GM23338 (cell line): ENCODE measurements around the gene ARHGAP36. TPM values are rescaled to one million over a fixed set of nuclear protein-coding genes. Genes with fewer than 3 reads are reported as not detected.

Source experiments
- ATAC-seq: fragments of 200-7000 bp; cut with Tn5 transposase; 3 replicates; pipeline ENCODE4 v1.9.1; 2020
- DNase-seq: peaks from one replicate; pipeline ENCODE4 v3.0.0-alpha.2; 2015; ENCODE audit warnings: low spot score
- H2AFZ ChIP-seq: fragments of 200-600 bp; sonication (generic); 2 replicates; pipeline ENCODE4 v1.8.0; 2016; ENCODE audit warnings: antibody characterized with exemption, mild to moderate bottlenecking, moderate library complexity
- H3F3A ChIP-seq: fragments of 200-600 bp; sonication (generic); replicated peaks from 2 replicates; pipeline ENCODE4 v1.8.0; 2017; ENCODE audit warnings: antibody characterized with exemption, mixed run types, low read depth
- H3K27ac ChIP-seq: fragments of 200-600 bp; sonication (generic); 2 replicates; pipeline ENCODE4 v1.6.1; 2016; ENCODE audit warnings: low read depth
- H3K27me3 ChIP-seq: fragments of 200-600 bp; sonication (generic); 2 replicates; pipeline ENCODE4 v1.8.0; 2016; ENCODE audit warnings: mild to moderate bottlenecking, mixed run types, moderate library complexity; ENCODE audit not compliant: insufficient read depth
- H3K36me3 ChIP-seq: fragments of 200-600 bp; sonication (generic); 2 replicates; pipeline ENCODE4 v1.8.0; 2016; ENCODE audit warnings: mild to moderate bottlenecking; ENCODE audit not compliant: insufficient read depth
- H3K4me1 ChIP-seq: fragments of 200-600 bp; sonication (generic); 2 replicates; pipeline ENCODE4 v1.8.0; 2016; ENCODE audit warnings: mild to moderate bottlenecking, moderate library complexity; ENCODE audit not compliant: insufficient read depth
- H3K4me2 ChIP-seq: fragments of 200-600 bp; sonication (generic); 2 replicates; pipeline ENCODE4 v1.7.1; 2017; ENCODE audit warnings: mixed run types
- H3K4me3 ChIP-seq: fragments of 200-600 bp; sonication (generic); 2 replicates; pipeline ENCODE4 v1.6.1; 2016; ENCODE audit warnings: mixed run types
- H3K79me2 ChIP-seq: fragments of 200-600 bp; sonication (generic); replicated peaks from 2 replicates; pipeline ENCODE4 v1.8.0; 2017; ENCODE audit warnings: mild to moderate bottlenecking; ENCODE audit not compliant: insufficient read depth
- H3K9me2 ChIP-seq: fragments of 200-600 bp; sonication (generic); 2 replicates; pipeline ENCODE4 v1.8.0; 2017; ENCODE audit not compliant: insufficient read depth
- H4K20me1 ChIP-seq: fragments of 200-600 bp; sonication (generic); replicated peaks from 2 replicates; pipeline ENCODE4 v1.8.0; 2017; ENCODE audit warnings: mild to moderate bottlenecking; ENCODE audit not compliant: insufficient read depth
- H3K27ac Mint-ChIP-seq: 2 replicates; pipeline ENCODE4 v1.8.0; 2020; ENCODE audit warnings: inconsistent platforms, mild to moderate bottlenecking, moderate library complexity, mixed read lengths
- H3K27me3 Mint-ChIP-seq: 3 replicates; pipeline ENCODE4 v1.8.0; 2022; ENCODE audit warnings: low read depth, mild to moderate bottlenecking, moderate library complexity, mixed read lengths, inconsistent platforms; ENCODE audit not compliant: insufficient read depth, poor library complexity
- H3K36me3 Mint-ChIP-seq: 3 replicates; pipeline ENCODE4 v1.8.0; 2021; ENCODE audit warnings: low read depth, mild to moderate bottlenecking, inconsistent platforms, moderate library complexity, mixed read lengths
- H3K4me1 Mint-ChIP-seq: 3 replicates; pipeline ENCODE4 v1.8.0; 2020; ENCODE audit warnings: mild to moderate bottlenecking, inconsistent platforms, mixed read lengths
- H3K4me3 Mint-ChIP-seq: 3 replicates; pipeline ENCODE4 v1.8.0; 2021; ENCODE audit warnings: moderate library complexity, mild to moderate bottlenecking, inconsistent platforms, mixed read lengths
- H3K9me3 Mint-ChIP-seq: 3 replicates; pipeline ENCODE4 v1.8.0; 2020; ENCODE audit warnings: moderate library complexity, mild to moderate bottlenecking, inconsistent platforms, mixed read lengths
- CREB1 ChIP-seq: fragments of 250-450 bp; sonication (Bioruptor Pico); IDR thresholded peaks from 2 replicates; pipeline ENCODE4 v1.5.0; 2020; ENCODE audit warnings: low read depth, mild to moderate bottlenecking, moderate library complexity
- EZH2 ChIP-seq: fragments of 200-600 bp; sonication (generic); IDR thresholded peaks from one replicate; pipeline ENCODE4 v1.8.0; 2017; ENCODE audit warnings: antibody characterized with exemption, mild to moderate bottlenecking, low read depth; ENCODE audit not compliant: unreplicated experiment
- EZH2phosphoT487 ChIP-seq: fragments of 200-600 bp; sonication (generic); IDR thresholded peaks from one replicate; pipeline ENCODE4 v1.8.1; 2018; ENCODE audit warnings: antibody characterized with exemption; ENCODE audit not compliant: unreplicated experiment
- JUNB ChIP-seq: IDR thresholded peaks from one replicate; pipeline ENCODE4 v1.6.1; 2016; ENCODE audit warnings: antibody characterized with exemption; ENCODE audit not compliant: unreplicated experiment
- NANOG ChIP-seq: IDR thresholded peaks from 2 replicates; pipeline ENCODE4 v1.6.1; 2016; ENCODE audit warnings: antibody characterized with exemption, borderline replicate concordance
- POLR2AphosphoS5 ChIP-seq: IDR thresholded peaks from 2 replicates; pipeline ENCODE4 v1.6.1; 2016; ENCODE audit warnings: antibody characterized with exemption, low read depth
- STAT1 ChIP-seq: IDR thresholded peaks from one replicate; pipeline ENCODE4 v1.6.1; 2016; ENCODE audit warnings: antibody characterized with exemption; ENCODE audit not compliant: unreplicated experiment
- ZNF114 ChIP-seq: fragments of 250-450 bp; sonication (Bioruptor Pico); IDR thresholded peaks from 2 replicates; pipeline ENCODE4 v1.5.0; 2020; ENCODE audit warnings: mild to moderate bottlenecking, moderate library complexity
- ZNF331 ChIP-seq: fragments of 250-450 bp; sonication (Bioruptor Pico); IDR thresholded peaks from 2 replicates; pipeline ENCODE4 v1.5.0; 2020; ENCODE audit warnings: low read depth, mild to moderate bottlenecking, moderate library complexity
- polyA plus RNA-seq: library from polyadenylated mRNA; unstranded; fragments of >200 nt; fragmentation: Nextera tagmentation; extraction: Ambion mirVana; gene quantifications from 2 replicates; pipeline ENCODE4 v1.2.1, GENCODE V29; 2016
- total RNA-seq: library from RNA; depleted of rRNA; stranded (reverse); fragments of >200 nt; shearing (Covaris generic); gene quantifications from 2 replicates; pipeline ENCODE4 v1.2.3, GENCODE V29; 2014
- TF ChIP-seq, protein P1 (sequence below): fragments of 250-450 bp; sonication (Bioruptor Pico); IDR thresholded peaks from 2 replicates; pipeline ENCODE4 v1.5.0; 2020; ENCODE audit warnings: mild to moderate bottlenecking, moderate library complexity
- TF ChIP-seq, protein P2 (sequence below): IDR thresholded peaks from 2 replicates; pipeline ENCODE4 v1.6.1; 2016; ENCODE audit warnings: antibody characterized with exemption
- TF ChIP-seq, protein P3 (sequence below): IDR thresholded peaks from one replicate; pipeline ENCODE4 v1.6.1; 2018; ENCODE audit warnings: antibody characterized with exemption; ENCODE audit not compliant: unreplicated experiment
- TF ChIP-seq, protein P4 (sequence below), 2 experiments: fragments of 200-600 bp in 1 of 2; sonication (generic) in 1 of 2; conservative IDR thresholded peaks; 2 replicates each; pipeline versions ENCODE4 v1.5.1 to v1.6.1; 2016 to 2017; ENCODE audit warnings: antibody characterized with exemption in 2 of 2, low read depth in 2 of 2, mild to moderate bottlenecking in 2 of 2, moderate library complexity in 1 of 2

The ARHGAP36 gene
- total and polyA plus RNA-seq, 2 experiments from 2014 or later = 0.21 TPM; not detected in 1

DNA sequence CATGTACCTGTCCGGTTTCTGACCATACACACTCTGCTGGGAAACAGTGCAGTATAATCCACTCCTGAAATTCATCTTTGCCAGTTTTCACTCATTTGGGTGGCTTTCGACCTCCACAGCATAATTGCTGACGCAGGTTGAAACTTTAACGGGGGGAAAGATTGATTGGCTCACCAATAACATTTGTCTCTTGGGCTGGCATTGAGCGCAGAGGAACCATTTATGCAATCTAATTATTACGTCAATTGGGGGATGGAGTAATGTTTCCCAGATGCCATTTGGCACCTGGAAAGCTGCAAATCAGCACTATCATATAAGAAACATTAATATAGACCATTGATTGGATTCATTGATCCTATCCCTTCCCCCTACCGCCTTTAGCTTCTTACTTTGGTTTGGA is 24.1 kb upstream of the ARHGAP36 start:
- DNase-seq = no peak
- Mint-ChIP-seq H3K4me1 (no peaks in the 10 kb centered on the region), H3K27me3 (no peaks in the 10 kb centered on the region), H3K9me3 (no peaks in the 10 kb centered on the region), H3K4me3 (no peak overlapping the region), H3K36me3 (no peaks in the 10 kb centered on the region), H3K27ac (no peak overlapping the region)
- no peak overlapping the region for H3K4me2 ChIP-seq
- no peaks in the 10 kb centered on the region for H3F3A ChIP-seq
- no peaks in the 10 kb centered on the region for H3K27me3 ChIP-seq
- no peak overlapping the region for H3K4me3 ChIP-seq
- H3K9me2 ChIP-seq = no peaks in the 10 kb centered on the region
- no peaks in the 10 kb centered on the region for H3K4me1 ChIP-seq
- no peaks in the 10 kb centered on the region for H3K79me2 ChIP-seq
- H3K27ac ChIP-seq = no peak overlapping the region
- no peaks in the 10 kb centered on the region for H3K36me3 ChIP-seq
- H4K20me1 ChIP-seq = no peaks in the 10 kb centered on the region
- H2AFZ ChIP-seq = no peak overlapping the region
- TF ChIP-seq ZNF114 (CRISPR knock-in tag) (no peak), EZH2 (no peak), ZNF331 (CRISPR knock-in tag) (no peak), NANOG (no peak), JUNB (no peak), STAT1 (no peak), POLR2AphosphoS5 (no peak), EZH2phosphoT487 (no peak), CREB1 (CRISPR knock-in tag) (no peak)
- TF ChIP-seq, protein P1, sequence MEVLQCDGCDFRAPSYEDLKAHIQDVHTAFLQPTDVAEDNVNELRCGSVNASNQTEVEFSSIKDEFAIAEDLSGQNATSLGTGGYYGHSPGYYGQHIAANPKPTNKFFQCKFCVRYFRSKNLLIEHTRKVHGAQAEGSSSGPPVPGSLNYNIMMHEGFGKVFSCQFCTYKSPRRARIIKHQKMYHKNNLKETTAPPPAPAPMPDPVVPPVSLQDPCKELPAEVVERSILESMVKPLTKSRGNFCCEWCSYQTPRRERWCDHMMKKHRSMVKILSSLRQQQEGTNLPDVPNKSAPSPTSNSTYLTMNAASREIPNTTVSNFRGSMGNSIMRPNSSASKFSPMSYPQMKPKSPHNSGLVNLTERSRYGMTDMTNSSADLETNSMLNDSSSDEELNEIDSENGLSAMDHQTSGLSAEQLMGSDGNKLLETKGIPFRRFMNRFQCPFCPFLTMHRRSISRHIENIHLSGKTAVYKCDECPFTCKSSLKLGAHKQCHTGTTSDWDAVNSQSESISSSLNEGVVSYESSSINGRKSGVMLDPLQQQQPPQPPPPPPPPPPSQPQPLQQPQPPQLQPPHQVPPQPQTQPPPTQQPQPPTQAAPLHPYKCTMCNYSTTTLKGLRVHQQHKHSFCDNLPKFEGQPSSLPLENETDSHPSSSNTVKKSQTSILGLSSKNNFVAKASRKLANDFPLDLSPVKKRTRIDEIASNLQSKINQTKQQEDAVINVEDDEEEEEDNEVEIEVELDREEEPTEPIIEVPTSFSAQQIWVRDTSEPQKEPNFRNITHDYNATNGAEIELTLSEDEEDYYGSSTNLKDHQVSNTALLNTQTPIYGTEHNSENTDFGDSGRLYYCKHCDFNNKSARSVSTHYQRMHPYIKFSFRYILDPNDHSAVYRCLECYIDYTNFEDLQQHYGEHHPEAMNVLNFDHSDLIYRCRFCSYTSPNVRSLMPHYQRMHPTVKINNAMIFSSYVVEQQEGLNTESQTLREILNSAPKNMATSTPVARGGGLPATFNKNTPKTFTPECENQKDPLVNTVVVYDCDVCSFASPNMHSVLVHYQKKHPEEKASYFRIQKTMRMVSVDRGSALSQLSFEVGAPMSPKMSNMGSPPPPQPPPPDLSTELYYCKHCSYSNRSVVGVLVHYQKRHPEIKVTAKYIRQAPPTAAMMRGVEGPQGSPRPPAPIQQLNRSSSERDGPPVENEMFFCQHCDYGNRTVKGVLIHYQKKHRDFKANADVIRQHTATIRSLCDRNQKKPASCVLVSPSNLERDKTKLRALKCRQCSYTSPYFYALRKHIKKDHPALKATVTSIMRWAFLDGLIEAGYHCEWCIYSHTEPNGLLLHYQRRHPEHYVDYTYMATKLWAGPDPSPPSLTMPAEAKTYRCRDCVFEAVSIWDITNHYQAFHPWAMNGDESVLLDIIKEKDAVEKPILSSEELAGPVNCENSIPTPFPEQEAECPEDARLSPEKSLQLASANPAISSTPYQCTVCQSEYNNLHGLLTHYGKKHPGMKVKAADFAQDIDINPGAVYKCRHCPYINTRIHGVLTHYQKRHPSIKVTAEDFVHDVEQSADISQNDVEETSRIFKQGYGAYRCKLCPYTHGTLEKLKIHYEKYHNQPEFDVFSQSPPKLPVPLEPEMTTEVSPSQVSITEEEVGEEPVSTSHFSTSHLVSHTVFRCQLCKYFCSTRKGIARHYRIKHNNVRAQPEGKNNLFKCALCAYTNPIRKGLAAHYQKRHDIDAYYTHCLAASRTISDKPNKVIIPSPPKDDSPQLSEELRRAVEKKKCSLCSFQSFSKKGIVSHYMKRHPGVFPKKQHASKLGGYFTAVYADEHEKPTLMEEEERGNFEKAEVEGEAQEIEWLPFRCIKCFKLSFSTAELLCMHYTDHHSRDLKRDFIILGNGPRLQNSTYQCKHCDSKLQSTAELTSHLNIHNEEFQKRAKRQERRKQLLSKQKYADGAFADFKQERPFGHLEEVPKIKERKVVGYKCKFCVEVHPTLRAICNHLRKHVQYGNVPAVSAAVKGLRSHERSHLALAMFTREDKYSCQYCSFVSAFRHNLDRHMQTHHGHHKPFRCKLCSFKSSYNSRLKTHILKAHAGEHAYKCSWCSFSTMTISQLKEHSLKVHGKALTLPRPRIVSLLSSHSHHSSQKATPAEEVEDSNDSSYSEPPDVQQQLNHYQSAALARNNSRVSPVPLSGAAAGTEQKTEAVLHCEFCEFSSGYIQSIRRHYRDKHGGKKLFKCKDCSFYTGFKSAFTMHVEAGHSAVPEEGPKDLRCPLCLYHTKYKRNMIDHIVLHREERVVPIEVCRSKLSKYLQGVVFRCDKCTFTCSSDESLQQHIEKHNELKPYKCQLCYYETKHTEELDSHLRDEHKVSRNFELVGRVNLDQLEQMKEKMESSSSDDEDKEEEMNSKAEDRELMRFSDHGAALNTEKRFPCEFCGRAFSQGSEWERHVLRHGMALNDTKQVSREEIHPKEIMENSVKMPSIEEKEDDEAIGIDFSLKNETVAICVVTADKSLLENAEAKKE (CRISPR knock-in tag) = no peak
- TF ChIP-seq, protein P2, sequence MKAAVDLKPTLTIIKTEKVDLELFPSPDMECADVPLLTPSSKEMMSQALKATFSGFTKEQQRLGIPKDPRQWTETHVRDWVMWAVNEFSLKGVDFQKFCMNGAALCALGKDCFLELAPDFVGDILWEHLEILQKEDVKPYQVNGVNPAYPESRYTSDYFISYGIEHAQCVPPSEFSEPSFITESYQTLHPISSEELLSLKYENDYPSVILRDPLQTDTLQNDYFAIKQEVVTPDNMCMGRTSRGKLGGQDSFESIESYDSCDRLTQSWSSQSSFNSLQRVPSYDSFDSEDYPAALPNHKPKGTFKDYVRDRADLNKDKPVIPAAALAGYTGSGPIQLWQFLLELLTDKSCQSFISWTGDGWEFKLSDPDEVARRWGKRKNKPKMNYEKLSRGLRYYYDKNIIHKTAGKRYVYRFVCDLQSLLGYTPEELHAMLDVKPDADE = no peak
- TF ChIP-seq, protein P3, sequence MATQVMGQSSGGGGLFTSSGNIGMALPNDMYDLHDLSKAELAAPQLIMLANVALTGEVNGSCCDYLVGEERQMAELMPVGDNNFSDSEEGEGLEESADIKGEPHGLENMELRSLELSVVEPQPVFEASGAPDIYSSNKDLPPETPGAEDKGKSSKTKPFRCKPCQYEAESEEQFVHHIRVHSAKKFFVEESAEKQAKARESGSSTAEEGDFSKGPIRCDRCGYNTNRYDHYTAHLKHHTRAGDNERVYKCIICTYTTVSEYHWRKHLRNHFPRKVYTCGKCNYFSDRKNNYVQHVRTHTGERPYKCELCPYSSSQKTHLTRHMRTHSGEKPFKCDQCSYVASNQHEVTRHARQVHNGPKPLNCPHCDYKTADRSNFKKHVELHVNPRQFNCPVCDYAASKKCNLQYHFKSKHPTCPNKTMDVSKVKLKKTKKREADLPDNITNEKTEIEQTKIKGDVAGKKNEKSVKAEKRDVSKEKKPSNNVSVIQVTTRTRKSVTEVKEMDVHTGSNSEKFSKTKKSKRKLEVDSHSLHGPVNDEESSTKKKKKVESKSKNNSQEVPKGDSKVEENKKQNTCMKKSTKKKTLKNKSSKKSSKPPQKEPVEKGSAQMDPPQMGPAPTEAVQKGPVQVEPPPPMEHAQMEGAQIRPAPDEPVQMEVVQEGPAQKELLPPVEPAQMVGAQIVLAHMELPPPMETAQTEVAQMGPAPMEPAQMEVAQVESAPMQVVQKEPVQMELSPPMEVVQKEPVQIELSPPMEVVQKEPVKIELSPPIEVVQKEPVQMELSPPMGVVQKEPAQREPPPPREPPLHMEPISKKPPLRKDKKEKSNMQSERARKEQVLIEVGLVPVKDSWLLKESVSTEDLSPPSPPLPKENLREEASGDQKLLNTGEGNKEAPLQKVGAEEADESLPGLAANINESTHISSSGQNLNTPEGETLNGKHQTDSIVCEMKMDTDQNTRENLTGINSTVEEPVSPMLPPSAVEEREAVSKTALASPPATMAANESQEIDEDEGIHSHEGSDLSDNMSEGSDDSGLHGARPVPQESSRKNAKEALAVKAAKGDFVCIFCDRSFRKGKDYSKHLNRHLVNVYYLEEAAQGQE = no peak
- TF ChIP-seq, protein P4, sequence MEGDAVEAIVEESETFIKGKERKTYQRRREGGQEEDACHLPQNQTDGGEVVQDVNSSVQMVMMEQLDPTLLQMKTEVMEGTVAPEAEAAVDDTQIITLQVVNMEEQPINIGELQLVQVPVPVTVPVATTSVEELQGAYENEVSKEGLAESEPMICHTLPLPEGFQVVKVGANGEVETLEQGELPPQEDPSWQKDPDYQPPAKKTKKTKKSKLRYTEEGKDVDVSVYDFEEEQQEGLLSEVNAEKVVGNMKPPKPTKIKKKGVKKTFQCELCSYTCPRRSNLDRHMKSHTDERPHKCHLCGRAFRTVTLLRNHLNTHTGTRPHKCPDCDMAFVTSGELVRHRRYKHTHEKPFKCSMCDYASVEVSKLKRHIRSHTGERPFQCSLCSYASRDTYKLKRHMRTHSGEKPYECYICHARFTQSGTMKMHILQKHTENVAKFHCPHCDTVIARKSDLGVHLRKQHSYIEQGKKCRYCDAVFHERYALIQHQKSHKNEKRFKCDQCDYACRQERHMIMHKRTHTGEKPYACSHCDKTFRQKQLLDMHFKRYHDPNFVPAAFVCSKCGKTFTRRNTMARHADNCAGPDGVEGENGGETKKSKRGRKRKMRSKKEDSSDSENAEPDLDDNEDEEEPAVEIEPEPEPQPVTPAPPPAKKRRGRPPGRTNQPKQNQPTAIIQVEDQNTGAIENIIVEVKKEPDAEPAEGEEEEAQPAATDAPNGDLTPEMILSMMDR (conservative IDR thresholded peaks at IDR 0.05; ENCODE audit: low read depth in 2 of 2) = no peak
- ATAC-seq = no peak
